Left renal pelvis (tissue), 4 donors: ENCODE data around the gene WDR77. TPM values are rescaled to one million over a fixed set of nuclear protein-coding genes. Genes with fewer than 3 reads are reported as not detected.

Experiments used
- DNase-seq, 4 donors: peaks; one replicate each; pipeline ENCODE4 v3.0.0-alpha.2; 2013; ENCODE audit warnings: low read depth in 4 of 4, low spot score in 3 of 4
- polyA plus RNA-seq, 4 donors: library from polyadenylated mRNA; unstranded; fragments of 120-200 nt; gene quantifications; one replicate each; pipeline ENCODE4 v1.2.1, GENCODE V29; 2013; ENCODE audit not compliant: insufficient read length in 4 of 4

WDR77 gene
- 10 to 100 TPM; 27.6 to 42.8 (median 39.8) TPM for polyA plus RNA-seq

GRCh38 chr1:111448918-111449702 lies at the start of gene WDR77, which contains the start of gene ATP5PB:
Gene WDR77, minus strand, starts transcription at chr1:111449256. Its CDS starts 87 bp downstream, at chr1:111449169.
Gene ATP5PB, plus strand, starts transcription at chr1:111449464. Its CDS starts 78 bp downstream, at chr1:111449542.
- peak; percentile 95 to 99 (median 98) for DNase-seq

DNA sequence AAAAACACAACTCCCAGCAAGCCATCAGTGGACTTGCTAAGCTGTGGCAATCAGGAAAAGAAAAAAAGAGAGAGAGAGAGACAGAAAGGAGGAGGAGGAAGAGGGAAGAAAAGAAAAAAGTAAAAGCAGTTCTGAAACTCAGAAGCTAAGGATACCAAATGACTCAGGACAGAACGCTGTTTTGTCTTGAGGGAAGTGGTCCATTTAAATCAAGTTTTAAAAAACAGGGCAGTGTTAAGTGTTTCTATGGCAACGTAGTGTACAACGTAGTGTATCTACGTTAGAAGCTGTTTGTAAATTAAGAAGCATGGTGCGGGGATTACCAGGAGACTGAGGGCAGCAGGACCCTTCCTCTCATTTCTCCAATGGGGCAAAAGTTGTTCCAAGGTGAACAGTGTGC lies 48.5 kb upstream of the WDR77 start:
- no peak for DNase-seq

GRCh38 chr1:111496398-111496797 lies 47.3 kb upstream of the WDR77 start:
- no peak for DNase-seq

DNA sequence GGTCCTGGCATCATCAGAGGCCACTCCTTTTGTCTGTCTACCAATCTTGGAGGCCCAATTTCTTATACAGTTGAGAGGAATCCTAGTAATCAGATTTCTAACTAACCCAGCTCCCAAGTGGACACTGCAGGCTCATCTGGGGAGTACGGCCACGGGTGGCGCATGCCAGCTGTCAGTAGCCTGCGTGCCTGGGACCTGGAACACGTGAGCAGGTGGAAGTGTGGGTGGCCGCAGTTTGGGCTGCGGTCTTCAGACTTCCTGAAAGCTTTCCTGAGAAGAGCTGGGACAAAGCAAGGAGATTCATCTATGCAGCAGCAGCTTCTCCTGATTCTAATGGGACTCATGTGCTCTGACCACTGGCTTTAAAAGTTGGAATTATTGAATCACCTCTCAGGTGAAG lies 42.0 kb upstream of the WDR77 start:
- DNase-seq = no peak

GRCh38 chr1:111490220-111490619 lies 41.2 kb upstream of the WDR77 start:
- DNase-seq = no peak

DNA sequence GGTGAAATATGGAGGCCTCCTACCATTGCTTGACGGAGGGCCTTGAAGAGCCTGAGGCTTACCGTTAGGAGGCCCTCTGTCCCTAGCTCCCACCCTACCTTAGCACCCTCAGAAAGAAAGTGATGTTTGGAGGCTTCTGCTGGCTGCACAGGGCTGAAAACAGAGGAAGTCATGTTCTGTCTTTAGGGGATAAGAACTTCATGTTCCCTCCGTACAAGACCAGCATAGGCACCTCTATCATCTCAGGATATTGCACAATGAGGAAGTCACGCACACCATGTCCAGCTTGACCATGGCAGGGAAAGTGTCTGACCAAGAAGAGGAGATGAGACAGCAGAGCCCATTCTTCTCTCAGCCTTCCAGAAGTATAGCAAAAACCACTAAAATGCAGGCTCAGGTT lies 40.5 kb upstream of the WDR77 start:
- DNase-seq = no peak

- no peak for DNase-seq
These were observed 39.6 kb upstream of the WDR77 start for GRCh38 chr1:111488669-111489068.

DNA sequence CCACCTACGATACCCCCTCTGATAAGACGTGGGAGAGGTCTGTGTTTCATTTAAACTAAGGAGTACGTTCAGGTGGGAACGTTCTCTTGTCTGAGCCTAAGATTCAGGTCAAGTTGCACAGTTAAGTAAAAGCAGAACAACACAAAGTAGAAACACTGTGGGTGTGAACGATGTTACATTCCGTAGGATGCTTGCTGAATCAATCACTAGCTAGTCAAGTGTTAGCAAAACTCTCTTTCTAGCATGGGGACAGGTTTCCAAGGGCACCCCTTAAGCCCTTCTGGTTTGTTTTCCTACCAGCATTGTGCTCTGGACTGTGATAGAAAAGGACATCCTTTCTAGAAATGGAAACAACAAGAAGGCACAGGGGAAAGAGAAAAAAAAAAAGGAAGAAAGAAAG lies 38.1 kb upstream of the WDR77 start:
- no peak for DNase-seq

- no peak for DNase-seq
These were observed 37.4 kb upstream of the WDR77 start for GRCh38 chr1:111486431-111486830.

DNA sequence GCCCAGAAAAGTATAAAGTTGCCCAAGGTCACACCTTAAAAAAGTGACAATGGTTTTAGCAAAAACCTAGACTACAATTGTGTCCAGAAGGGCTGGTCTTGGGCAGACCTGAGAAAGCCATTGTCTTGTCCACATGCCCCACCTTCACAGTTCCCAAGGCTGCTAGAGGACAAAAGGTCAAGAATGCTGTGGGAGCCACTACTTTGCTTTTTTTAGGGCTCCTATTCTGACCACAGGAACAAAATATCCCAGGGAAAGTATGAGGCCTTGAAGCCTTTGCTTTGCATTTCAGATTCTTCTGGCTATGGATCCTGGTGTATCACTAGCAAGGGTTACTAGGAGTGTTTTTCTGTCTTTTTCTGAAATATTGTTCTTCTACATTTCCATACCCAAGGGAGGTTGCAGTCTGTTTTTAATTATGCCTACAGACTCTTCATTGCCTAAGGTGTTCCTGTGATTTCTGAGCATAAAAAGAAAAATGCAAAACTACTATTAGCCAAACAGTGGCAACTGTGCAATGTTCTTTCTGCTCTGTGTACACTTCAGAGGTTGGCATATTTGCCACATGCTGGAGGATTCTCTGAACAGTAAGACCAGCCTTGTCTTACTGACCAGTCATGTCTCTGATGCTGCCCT lies 35.5 kb upstream of the WDR77 start:
- no peak for DNase-seq

- DNase-seq = no peak
These were observed 34.8 kb upstream of the WDR77 start for GRCh38 chr1:111483876-111484275.

- no peak for DNase-seq
These were observed 34.1 kb upstream of the WDR77 start for GRCh38 chr1:111483166-111483565.

DNA sequence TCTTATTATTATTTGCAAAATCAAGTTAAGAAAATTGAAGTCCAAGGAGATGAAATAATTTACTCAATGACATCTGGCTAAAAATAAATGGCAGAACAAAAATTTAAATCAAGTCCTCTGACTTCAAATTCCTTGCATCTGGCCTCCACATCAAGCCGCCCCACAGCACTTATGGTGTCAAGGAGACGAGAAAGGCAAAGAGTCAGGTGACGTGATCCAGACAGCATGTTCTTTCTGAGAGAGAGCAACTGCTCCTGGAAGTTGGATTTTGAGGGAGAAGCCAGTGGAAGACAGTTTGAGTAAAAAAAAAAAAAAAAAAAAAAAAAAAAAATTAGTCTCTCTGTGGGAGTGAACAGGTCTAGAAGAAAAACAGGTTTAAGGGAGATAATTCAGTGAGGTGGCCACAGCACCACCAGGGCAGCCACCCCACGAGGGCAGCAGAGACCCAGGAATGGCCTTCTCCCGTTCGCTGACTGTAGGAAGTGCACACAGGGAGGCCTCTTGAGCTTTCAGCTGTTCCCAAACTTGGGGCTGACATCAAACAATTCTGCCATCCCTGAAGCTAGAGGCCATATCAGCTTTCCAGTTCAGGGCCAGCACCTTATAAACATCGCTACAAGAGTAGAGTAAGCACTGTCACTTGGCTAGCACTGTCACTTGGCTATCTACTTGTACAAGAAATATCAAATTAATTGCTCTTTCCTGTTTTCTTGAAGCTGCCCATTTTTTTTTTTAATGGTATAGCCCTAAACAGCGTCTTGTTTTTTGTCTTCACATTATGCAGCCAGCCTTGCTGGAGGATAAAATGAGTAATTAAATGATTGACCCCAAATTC lies 32.5 kb upstream of the WDR77 start:
- DNase-seq = peak; percentile 33 to 54 (median 48)

GRCh38 chr1:111480674-111481073 lies 31.6 kb upstream of the WDR77 start:
- DNase-seq = no peak

DNA sequence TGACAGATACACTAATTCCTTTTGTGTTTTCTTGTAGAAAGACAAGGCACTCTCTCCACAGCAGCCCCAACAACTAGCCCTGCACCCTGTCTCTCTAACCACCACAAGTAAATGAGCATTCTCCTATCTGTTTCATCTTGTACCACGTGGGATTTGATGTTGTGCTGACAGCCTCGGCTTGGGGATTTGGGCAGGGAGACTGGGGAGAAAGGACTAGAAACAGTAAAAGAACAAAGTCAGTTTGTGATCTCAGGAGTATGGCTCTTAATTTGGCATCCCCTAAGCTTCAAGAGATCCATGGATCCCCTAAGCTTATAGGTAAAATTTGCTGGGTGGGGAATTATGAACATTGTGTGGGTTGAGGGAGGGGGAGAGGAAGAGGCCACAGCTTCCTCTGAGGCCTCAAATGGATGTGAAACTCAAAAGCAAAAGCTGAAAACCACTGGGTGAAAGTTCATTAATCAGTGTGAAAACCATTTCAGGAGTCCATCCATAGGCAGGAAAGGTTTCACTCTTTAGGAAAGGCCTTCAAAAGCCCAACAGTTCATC lies 27.8 kb upstream of the WDR77 start:
- DNase-seq = no peak

GRCh38 chr1:111476214-111476613 lies 27.2 kb upstream of the WDR77 start:
- DNase-seq = no peak

- no peak for DNase-seq
These were observed 26.6 kb upstream of the WDR77 start for GRCh38 chr1:111475701-111476100.

GRCh38 chr1:111474521-111474920 lies 25.5 kb upstream of the WDR77 start:
- no peak for DNase-seq

GRCh38 chr1:111474106-111474505 lies 25.1 kb upstream of the WDR77 start:
- DNase-seq = no peak

GRCh38 chr1:111471538-111471937 lies 22.5 kb upstream of the WDR77 start:
- no peak for DNase-seq

GRCh38 chr1:111471012-111471411 lies 22.0 kb upstream of the WDR77 start:
- no peak for DNase-seq
